SU-DHL-6 (cell line): ENCODE data around the gene RAI1.

ENCODE experiments used
- H2AFZ ChIP-seq: fragments of 200-600 bp; sonication (generic); 2 replicates; pipeline ENCODE4 v1.6.1; 2014; ENCODE audit warnings: low read depth, mild to moderate bottlenecking, moderate library complexity, mixed read lengths, antibody characterized with exemption, low read length; ENCODE audit not compliant: severe bottlenecking
- H3F3A ChIP-seq: fragments of 200-600 bp; shearing (Covaris generic); 2 replicates; pipeline ENCODE4 v1.6.0; 2016; ENCODE audit warnings: antibody characterized with exemption, mild to moderate bottlenecking; ENCODE audit not compliant: insufficient read depth
- H3K27ac ChIP-seq: fragments of 200-600 bp; sonication (generic); 2 replicates; pipeline ENCODE4 v1.5.1; 2016; ENCODE audit warnings: low read depth, mild to moderate bottlenecking, low read length, moderate library complexity, mixed read lengths
- H3K27me3 ChIP-seq: fragments of 200-600 bp; sonication (generic), shearing (Covaris generic); 2 replicates; pipeline ENCODE4 v1.6.0; 2014; ENCODE audit warnings: mild to moderate bottlenecking, low read length
- H3K36me3 ChIP-seq: fragments of 200-600 bp; sonication (generic); 2 replicates; pipeline ENCODE4 v1.6.1; 2014; ENCODE audit warnings: mild to moderate bottlenecking, low read length, mixed read lengths
- H3K4me2 ChIP-seq: fragments of 300-600, 200-600 bp; shearing (Covaris generic), sonication (generic); 2 replicates; pipeline ENCODE4 v1.6.0; 2014; ENCODE audit warnings: low read length, low read depth, mild to moderate bottlenecking; ENCODE audit not compliant: poor library complexity, severe bottlenecking
- H3K4me3 ChIP-seq: fragments of 200-600 bp; sonication (generic); 2 replicates; pipeline ENCODE4 v1.5.1; 2014; ENCODE audit warnings: antibody characterized with exemption, low read length, mild to moderate bottlenecking, mixed read lengths; ENCODE audit not compliant: insufficient read depth, poor library complexity, severe bottlenecking
- H3K79me2 ChIP-seq: fragments of 200-600 bp; sonication (generic); 2 replicates; pipeline ENCODE4 v1.6.1; 2014; ENCODE audit warnings: mild to moderate bottlenecking, low read length, moderate library complexity; ENCODE audit not compliant: insufficient read depth
- H3K9ac ChIP-seq: fragments of 200-600 bp; sonication (generic); 2 replicates; pipeline ENCODE4 v1.7.0; 2014; ENCODE audit warnings: mild to moderate bottlenecking, low read length
- H3K9me2 ChIP-seq: fragments of 200-600 bp; sonication (generic); replicated peaks from 2 replicates; pipeline ENCODE4 v1.6.1; 2014; ENCODE audit warnings: low read length; ENCODE audit not compliant: insufficient read depth
- H3K9me3 ChIP-seq: fragments of 200-600 bp; sonication (generic); 2 replicates; pipeline ENCODE4 v1.6.1; 2014; ENCODE audit warnings: low read length, mixed read lengths; ENCODE audit not compliant: insufficient read depth
- H4K20me1 ChIP-seq: fragments of 200-600 bp; sonication (generic); 2 replicates; pipeline ENCODE4 v1.6.1; 2014; ENCODE audit warnings: low read depth, mild to moderate bottlenecking, antibody characterized with exemption, low read length, moderate library complexity, mixed read lengths
- EZH2phosphoT487 ChIP-seq: fragments of 200-600 bp; sonication (generic), shearing (Covaris generic); conservative IDR thresholded peaks from 2 replicates; pipeline ENCODE4 v1.6.1; 2018; ENCODE audit warnings: mild to moderate bottlenecking, antibody characterized with exemption, low read length, moderate library complexity, mixed read lengths
- TF ChIP-seq, protein P1 (sequence below): fragments of 200-600 bp; sonication (generic); IDR thresholded peaks from one replicate; pipeline ENCODE4 v1.5.1; 2017; ENCODE audit warnings: antibody characterized with exemption, mild to moderate bottlenecking, low read length, moderate library complexity; ENCODE audit not compliant: insufficient read depth, poor library complexity, severe bottlenecking

RAI1 gene

GRCh38 chr17:17761894-17762743 lies 80.9 kb downstream of the RAI1 start:
- H3K79me2 ChIP-seq: no peaks in the 10 kb centered on the region
- no peaks in the 10 kb centered on the region for H3K27me3 ChIP-seq
- H3K9me2 ChIP-seq: no peaks in the 10 kb centered on the region
- no peak overlapping the region for H3K4me3 ChIP-seq
- TF ChIP-seq, protein P1, sequence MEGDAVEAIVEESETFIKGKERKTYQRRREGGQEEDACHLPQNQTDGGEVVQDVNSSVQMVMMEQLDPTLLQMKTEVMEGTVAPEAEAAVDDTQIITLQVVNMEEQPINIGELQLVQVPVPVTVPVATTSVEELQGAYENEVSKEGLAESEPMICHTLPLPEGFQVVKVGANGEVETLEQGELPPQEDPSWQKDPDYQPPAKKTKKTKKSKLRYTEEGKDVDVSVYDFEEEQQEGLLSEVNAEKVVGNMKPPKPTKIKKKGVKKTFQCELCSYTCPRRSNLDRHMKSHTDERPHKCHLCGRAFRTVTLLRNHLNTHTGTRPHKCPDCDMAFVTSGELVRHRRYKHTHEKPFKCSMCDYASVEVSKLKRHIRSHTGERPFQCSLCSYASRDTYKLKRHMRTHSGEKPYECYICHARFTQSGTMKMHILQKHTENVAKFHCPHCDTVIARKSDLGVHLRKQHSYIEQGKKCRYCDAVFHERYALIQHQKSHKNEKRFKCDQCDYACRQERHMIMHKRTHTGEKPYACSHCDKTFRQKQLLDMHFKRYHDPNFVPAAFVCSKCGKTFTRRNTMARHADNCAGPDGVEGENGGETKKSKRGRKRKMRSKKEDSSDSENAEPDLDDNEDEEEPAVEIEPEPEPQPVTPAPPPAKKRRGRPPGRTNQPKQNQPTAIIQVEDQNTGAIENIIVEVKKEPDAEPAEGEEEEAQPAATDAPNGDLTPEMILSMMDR: no peak
- no peak for TF ChIP-seq EZH2phosphoT487
- H3K9ac ChIP-seq: no peak overlapping the region
- H4K20me1 ChIP-seq: no peaks in the 10 kb centered on the region
- no peaks in the 10 kb centered on the region for H3K36me3 ChIP-seq
- H3K4me2 ChIP-seq: no peak overlapping the region
- H3F3A ChIP-seq: no peaks in the 10 kb centered on the region
- H2AFZ ChIP-seq: no peak overlapping the region
- no peak overlapping the region for H3K27ac ChIP-seq
- no peaks in the 10 kb centered on the region for H3K9me3 ChIP-seq

- H3K4me2 ChIP-seq: no peak overlapping the region
- no peak overlapping the region for H2AFZ ChIP-seq
Observed at GRCh38 chr17:17762744-17763105, 81.5 kb downstream of the RAI1 start.

GRCh38 chr17:17763136-17763535 lies 81.9 kb downstream of the RAI1 start:
- Histone ChIP-seq H4K20me1 (no peaks in the 10 kb centered on the region), H3K9me3 (no peaks in the 10 kb centered on the region), H3K9me2 (no peaks in the 10 kb centered on the region), H3K79me2 (no peaks in the 10 kb centered on the region), H3K36me3 (no peaks in the 10 kb centered on the region), H3K27ac (no peak overlapping the region), H3K27me3 (no peaks in the 10 kb centered on the region), H3F3A (no peaks in the 10 kb centered on the region), H2AFZ (no peak overlapping the region), H3K4me3 (no peak overlapping the region), H3K4me2 (no peak overlapping the region), H3K9ac (no peak overlapping the region)
- TF ChIP-seq, protein P1: no peak
- TF ChIP-seq EZH2phosphoT487: no peak

More at GRCh38 chr17:17762744-17763105, 81.5 kb downstream of the RAI1 start:
- no peak overlapping the region for H3K9ac ChIP-seq
- H3K4me3 ChIP-seq: no peak overlapping the region
- no peaks in the 10 kb centered on the region for H3K27me3 ChIP-seq
- no peaks in the 10 kb centered on the region for H3K9me2 ChIP-seq
- no peak overlapping the region for H3K27ac ChIP-seq
- H3K79me2 ChIP-seq: no peaks in the 10 kb centered on the region
- H3F3A ChIP-seq: no peaks in the 10 kb centered on the region
- no peaks in the 10 kb centered on the region for H3K9me3 ChIP-seq
- no peaks in the 10 kb centered on the region for H4K20me1 ChIP-seq
- TF ChIP-seq, protein P1: no peak
- TF ChIP-seq EZH2phosphoT487: no peak
- no peaks in the 10 kb centered on the region for H3K36me3 ChIP-seq
